ENCODE measurements around the gene OR5I1. TPM values are rescaled to one million over a fixed set of nuclear protein-coding genes. Genes with fewer than 3 reads are reported as not detected.

The OR5I1 gene
- total and polyA plus RNA-seq, 9 of the 15 experiments (the other 6 are each of a cell fraction or from before 2014, with no cell fraction given), result not detected

- intact Hi-C loops (cut with micrococcal nuclease), result no loop called here
- Histone ChIP-seq H2AFZ (ENCODE audit: low read depth, low read length) (no peak overlapping the region), H3K79me2 (ENCODE audit: control insufficient read depth, insufficient read depth, low read length) (no peaks in the 10 kb centered on the region), H3K27me3 (ENCODE audit: control insufficient read depth in 2 of 2, insufficient read depth in 2 of 2, low read length in 2 of 2) (no peaks in the 10 kb centered on the region), H3K9me1 (ENCODE audit: control insufficient read depth, insufficient read depth, low read length) (no peaks in the 10 kb centered on the region), H3K36me3 (ENCODE audit: control insufficient read depth, insufficient read depth, low read length) (no peaks in the 10 kb centered on the region), H3K4me2 (ENCODE audit: insufficient read depth, low read length) (no peak overlapping the region), H3K9me3 (replicated peaks; ENCODE audit: control insufficient read depth, insufficient read depth, low read depth, low read length) (no peaks in the 10 kb centered on the region; the same call in 1 of the 2 replicates), H3K9ac (ENCODE audit: insufficient read depth in 1 of 2, low read depth in 2 of 2, low read length in 2 of 2) (no peak overlapping the region), H3K4me3 (no peak overlapping the region), H3K4me1 (replicated peaks in 1 of 2; ENCODE audit: control insufficient read depth in 2 of 2, insufficient read depth in 2 of 2, low read length in 2 of 2) (no peaks in the 10 kb centered on the region), H3K27ac (ENCODE audit: extremely low read depth, low read depth, low read length) (no peak overlapping the region), H4K20me1 (replicated peaks; ENCODE audit: control insufficient read depth, insufficient read depth, low read length) (no peaks in the 10 kb centered on the region)
- in situ Hi-C loops (cut with MboI), result no loop called here
- no peak for FAIRE-seq
- no TSS peak for BruUV-seq (replicated peaks)
- no peak for ATAC-seq
- POLR2A ChIA-PET, result no interaction called here
- 2% methylated on average over 2 of the region's 2 CpGs for WGBS (ENCODE audit: insufficient coverage, low coverage, missing lambda C conversion rate)
- CTCF ChIA-PET (ENCODE audit: low intra/inter-chr PET ratio), result no interaction called here
- DNase-seq (ENCODE audit: extremely low read depth in 1 of 4, low spot score in 3 of 4), result no peak
- TF ChIP-seq EWSR1 (IDR thresholded peaks at IDR 0.05; ENCODE audit: borderline replicate concordance, low read depth, partially characterized antibody), result no peak
- TF ChIP-seq GATAD2B (IDR thresholded peaks at IDR 0.05; ENCODE audit: borderline replicate concordance), result no peak
- TF ChIP-seq ESRRB (CRISPR knock-in tag; IDR thresholded peaks at IDR 0.05; ENCODE audit: borderline replicate concordance), result no peak
- no peak for TF ChIP-seq NONO (IDR thresholded peaks at IDR 0.05; ENCODE audit: low read depth in 2 of 2, low read length in 1 of 2)
- no peak for TF ChIP-seq BRF1 (IDR thresholded peaks at IDR 0.05; ENCODE audit: borderline replicate concordance, extremely low read depth, insufficient read length)
- no peak for TF ChIP-seq KLF10 (CRISPR knock-in tag; IDR thresholded peaks at IDR 0.05)
- TF ChIP-seq HCFC1 (IDR thresholded peaks at IDR 0.05; ENCODE audit: low read depth, low read length), result no peak
- no peak for TF ChIP-seq SNAPC5 (CRISPR knock-in tag; IDR thresholded peaks at IDR 0.05)
- no peak for TF ChIP-seq TAF7 (tag; IDR thresholded peaks at IDR 0.05)
- no peak for TF ChIP-seq PHB (CRISPR knock-in tag; IDR thresholded peaks at IDR 0.05)
- TF ChIP-seq HBP1 (CRISPR knock-in tag; IDR thresholded peaks at IDR 0.05), result no peak
- no peak for TF ChIP-seq SMAD2 (IDR thresholded peaks at IDR 0.05; ENCODE audit: low read depth, low read length)
- TF ChIP-seq, protein P1, sequence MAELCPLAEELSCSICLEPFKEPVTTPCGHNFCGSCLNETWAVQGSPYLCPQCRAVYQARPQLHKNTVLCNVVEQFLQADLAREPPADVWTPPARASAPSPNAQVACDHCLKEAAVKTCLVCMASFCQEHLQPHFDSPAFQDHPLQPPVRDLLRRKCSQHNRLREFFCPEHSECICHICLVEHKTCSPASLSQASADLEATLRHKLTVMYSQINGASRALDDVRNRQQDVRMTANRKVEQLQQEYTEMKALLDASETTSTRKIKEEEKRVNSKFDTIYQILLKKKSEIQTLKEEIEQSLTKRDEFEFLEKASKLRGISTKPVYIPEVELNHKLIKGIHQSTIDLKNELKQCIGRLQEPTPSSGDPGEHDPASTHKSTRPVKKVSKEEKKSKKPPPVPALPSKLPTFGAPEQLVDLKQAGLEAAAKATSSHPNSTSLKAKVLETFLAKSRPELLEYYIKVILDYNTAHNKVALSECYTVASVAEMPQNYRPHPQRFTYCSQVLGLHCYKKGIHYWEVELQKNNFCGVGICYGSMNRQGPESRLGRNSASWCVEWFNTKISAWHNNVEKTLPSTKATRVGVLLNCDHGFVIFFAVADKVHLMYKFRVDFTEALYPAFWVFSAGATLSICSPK (IDR thresholded peaks at IDR 0.05; ENCODE audit: borderline replicate concordance), result no peak
- no peak for TF ChIP-seq PRDM10 (IDR thresholded peaks at IDR 0.05; ENCODE audit: partially characterized antibody)
- no peak for TF ChIP-seq KDM4B (IDR thresholded peaks at IDR 0.05; ENCODE audit: borderline replicate concordance in 2 of 2, low read depth in 1 of 2)
These were observed 30.2 kb upstream of the OR5I1 start for GRCh38 chr11:55966391-55966790.

Measured in K562 (cell line).